ENCODE measurements around the gene HOXB9. TPM values are rescaled to one million over a fixed set of nuclear protein-coding genes. Genes with fewer than 3 reads are reported as not detected.

Gene HOXB9
- total RNA-seq, 1 experiment from 2014 or later, result 5.1 TPM

- peak; percentile 24 for DNase-seq (ENCODE audit: low read depth)
Measured at GRCh38 chr17:48624544-48625494, 1.3 kb downstream of the HOXB9 start.

- no peak for DNase-seq (ENCODE audit: low read depth)
Measured at GRCh38 chr17:48624118-48624517, 2.0 kb downstream of the HOXB9 start.

GRCh38 chr17:48623583-48623982, 2.6 kb downstream of the HOXB9 start:
- no peak for DNase-seq (ENCODE audit: low read depth)

- no peak for DNase-seq (ENCODE audit: low read depth)
Measured at GRCh38 chr17:48622857-48623256, 3.3 kb downstream of the HOXB9 start.

GRCh38 chr17:48621410-48622392, 4.5 kb downstream of the HOXB9 start:
- DNase-seq (ENCODE audit: low read depth), result no peak

GRCh38 chr17:48620461-48621139, 5.6 kb downstream of the HOXB9 start:
- DNase-seq (ENCODE audit: low read depth), result no peak

- no peak for DNase-seq (ENCODE audit: low read depth)
Measured at GRCh38 chr17:48619826-48620449, 6.2 kb downstream of the HOXB9 start.

- peak; percentile 84 for DNase-seq (ENCODE audit: low read depth)
Measured at GRCh38 chr17:48618256-48618896, 7.8 kb downstream of the HOXB9 start.

GRCh38 chr17:48617471-48618255, 8.5 kb downstream of the HOXB9 start:
- DNase-seq (ENCODE audit: low read depth), result no peak

GRCh38 chr17:48616717-48617470, 9.3 kb downstream of the HOXB9 start:
- no peak for DNase-seq (ENCODE audit: low read depth)

GRCh38 chr17:48615963-48616716, 10.0 kb downstream of the HOXB9 start:
- DNase-seq (ENCODE audit: low read depth), result no peak

GRCh38 chr17:48615047-48615962, 10.9 kb downstream of the HOXB9 start, which contains the start of gene HOXB8:
HOXB8 (minus strand) TSS chr17:48615292; CDS start chr17:48614704, 588 bp downstream.
- peak; percentile 63 for DNase-seq (ENCODE audit: low read depth)

GRCh38 chr17:48613862-48614694, 12.1 kb downstream of the HOXB9 start:
- peak; percentile 52 for DNase-seq (ENCODE audit: low read depth)

GRCh38 chr17:48612854-48613691, 13.1 kb downstream of the HOXB9 start:
- DNase-seq (ENCODE audit: low read depth), result peak; percentile 72

GRCh38 chr17:48612456-48612853, 13.7 kb downstream of the HOXB9 start:
- DNase-seq (ENCODE audit: low read depth), result peak; percentile 57

All from LHCN-M2 (cell line).